Stimulated activated CD4-positive, alpha-beta T cell treated with anti-CD3 and anti-CD28 coated beads, Interleukin-15, amount 100 ng/mL, for 48 hours (primary cell): ENCODE measurements around the gene TXNDC11.

Experiments
- DNase-seq, 2 donors: peaks; one replicate each; pipeline ENCODE4 v3.0.0-alpha.2; 2020; ENCODE audit warnings: low read depth in 2 of 2

The TXNDC11 gene

GRCh38 chr16:11674818-11675560 is 67.7 kb downstream of the TXNDC11 start:
- DNase-seq = no peak

GRCh38 chr16:11674001-11674817 is 68.4 kb downstream of the TXNDC11 start:
- DNase-seq = no peak

- DNase-seq = no peak
These were observed 69.3 kb downstream of the TXNDC11 start for GRCh38 chr16:11673091-11674000.

- DNase-seq = no peak
These were observed 70.2 kb downstream of the TXNDC11 start for GRCh38 chr16:11672206-11673090.

GRCh38 chr16:11671676-11672075 is 71.0 kb downstream of the TXNDC11 start:
- no peak for DNase-seq

GRCh38 chr16:11671271-11671670 is 71.4 kb downstream of the TXNDC11 start:
- no peak for DNase-seq

- no peak for DNase-seq
These were observed 72.2 kb downstream of the TXNDC11 start for GRCh38 chr16:11670171-11671131.

GRCh38 chr16:11669380-11670146 is 73.1 kb downstream of the TXNDC11 start:
- no peak for DNase-seq

GRCh38 chr16:11668623-11669379 is 73.9 kb downstream of the TXNDC11 start:
- no peak for DNase-seq

- DNase-seq = peak; percentile 72 to 83
These were observed 74.6 kb downstream of the TXNDC11 start, which contains the start of gene SNN for GRCh38 chr16:11667824-11668622. Gene SNN, plus strand, starts transcription at chr16:11668455. Its CDS starts 7,605 bp downstream, at chr16:11676060.

- no peak for DNase-seq
These were observed 75.3 kb downstream of the TXNDC11 start for GRCh38 chr16:11667221-11667823.

GRCh38 chr16:11666103-11667055 is 76.3 kb downstream of the TXNDC11 start:
- no peak for DNase-seq

- DNase-seq = no peak
These were observed 77.6 kb downstream of the TXNDC11 start for GRCh38 chr16:11665071-11665491.

- DNase-seq = no peak
These were observed 80.1 kb downstream of the TXNDC11 start for GRCh38 chr16:11662582-11662981.

GRCh38 chr16:11660565-11660964 is 82.1 kb downstream of the TXNDC11 start:
- no peak for DNase-seq
